ENCODE measurements around the gene SAMM50. TPM values are rescaled to one million over a fixed set of nuclear protein-coding genes. Genes with fewer than 3 reads are reported as not detected.

Gene SAMM50
- total RNA-seq, 1 donor from 2014 or later = 32.7 TPM

GRCh38 chr22:43945632-43946383 lies 9.4 kb upstream of the SAMM50 start:
- peak; percentile 73 to 74 for DNase-seq (ENCODE audit: low read depth in 2 of 2)

- peak; percentile 12 to 27 for DNase-seq (ENCODE audit: low read depth in 2 of 2)
Measured at GRCh38 chr22:43946384-43946667, 8.9 kb upstream of the SAMM50 start.

- no peak for DNase-seq (ENCODE audit: low read depth in 2 of 2)
Measured at GRCh38 chr22:43948836-43949406, 6.3 kb upstream of the SAMM50 start.

- DNase-seq (ENCODE audit: low read depth in 2 of 2) = no peak
Measured at GRCh38 chr22:43951391-43951790, 3.9 kb upstream of the SAMM50 start.

- no peak for DNase-seq (ENCODE audit: low read depth in 2 of 2)
Measured at GRCh38 chr22:43951966-43952365, 3.3 kb upstream of the SAMM50 start.

- DNase-seq (ENCODE audit: low read depth in 2 of 2) = no peak
Measured at GRCh38 chr22:43953988-43954785, 1.1 kb upstream of the SAMM50 start.

GRCh38 chr22:43955883-43956782 lies 891 bp downstream of the SAMM50 start:
- peak in 1 of 2 donors; percentile 4 for DNase-seq (ENCODE audit: low read depth in 2 of 2)

- DNase-seq (ENCODE audit: low read depth in 2 of 2) = peak; percentile 53 to 72
Measured at GRCh38 chr22:43956805-43957463, 1.7 kb downstream of the SAMM50 start.

GRCh38 chr22:43957871-43958270 lies 2.6 kb downstream of the SAMM50 start:
- DNase-seq (ENCODE audit: low read depth in 2 of 2) = peak in 1 of 2 donors; percentile 39

- DNase-seq (ENCODE audit: low read depth in 2 of 2) = no peak
Measured at GRCh38 chr22:43964314-43964857, 9.1 kb downstream of the SAMM50 start.

- no peak for DNase-seq (ENCODE audit: low read depth in 2 of 2)
Measured at GRCh38 chr22:43967069-43967468, 11.8 kb downstream of the SAMM50 start.

GRCh38 chr22:43968614-43969013 lies 13.4 kb downstream of the SAMM50 start:
- no peak for DNase-seq (ENCODE audit: low read depth in 2 of 2)

- DNase-seq (ENCODE audit: low read depth in 2 of 2) = no peak
Measured at GRCh38 chr22:43969021-43969878, 14.0 kb downstream of the SAMM50 start.

- DNase-seq (ENCODE audit: low read depth in 2 of 2) = no peak
Measured at GRCh38 chr22:43969989-43970755, 14.9 kb downstream of the SAMM50 start.

GRCh38 chr22:43971112-43971511 lies 15.9 kb downstream of the SAMM50 start:
- no peak for DNase-seq (ENCODE audit: low read depth in 2 of 2)

GRCh38 chr22:43972931-43973462 lies 17.8 kb downstream of the SAMM50 start:
- no peak for DNase-seq (ENCODE audit: low read depth in 2 of 2)

GRCh38 chr22:43974028-43974545 lies 18.8 kb downstream of the SAMM50 start:
- no peak for DNase-seq (ENCODE audit: low read depth in 2 of 2)

GRCh38 chr22:43975041-43975440 lies 19.8 kb downstream of the SAMM50 start:
- DNase-seq (ENCODE audit: low read depth in 2 of 2) = no peak
